IMR-90 (cell line): ENCODE results near the gene ERICH3. TPM values are rescaled to one million over a fixed set of nuclear protein-coding genes. Genes with fewer than 3 reads are reported as not detected.

Experiments used
- ATAC-seq: fragments of 200-7000 bp; cut with Tn5 transposase; 2 replicates; pipeline ENCODE4 v1.9.1; 2020; ENCODE audit warnings: low read depth, mild to moderate bottlenecking, moderate library complexity
- BruUV-seq: library from RNA; stranded (reverse); fragments of 400-500 nt; replicated peaks from 2 replicates; lab custom pipeline; 2021; lab: Mats Ljungman, UMichigan
- CTCF ChIA-PET: fragments of 300-600 bp; formaldehyde crosslinking; extraction: SDS; loops from one replicate; lab custom pipeline; 2021; ENCODE audit warnings: antibody characterized with exemption; lab: Yijun Ruan, JAX
- POLR2A ChIA-PET: fragments of 300-600 bp; sonication (Branson Sonifier 250); formaldehyde crosslinking; loops from one replicate; lab custom pipeline; 2022; ENCODE audit warnings: antibody characterized with exemption; ENCODE audit not compliant: unreplicated experiment; lab: Charles Lee
- DNase-seq: peaks from one replicate; pipeline ENCODE4 v3.0.0; 2013
- H2AFZ ChIP-seq: replicated peaks from 2 replicates; pipeline ENCODE3; 2013; ENCODE audit warnings: low read length, mild to moderate bottlenecking; ENCODE audit not compliant: poor library complexity
- H2AK5ac ChIP-seq: 2 replicates; pipeline ENCODE4 v1.6.1; 2013; ENCODE audit warnings: low read depth, low read length, inconsistent platforms
- H2AK9ac ChIP-seq: replicated peaks from 2 replicates; pipeline ENCODE3; 2013; ENCODE audit warnings: mild to moderate bottlenecking, low read depth, low read length, moderate library complexity; ENCODE audit not compliant: poor library complexity
- H2BK120ac ChIP-seq: 2 replicates; pipeline ENCODE4 v1.6.1; 2013; ENCODE audit warnings: low read depth, low read length, inconsistent platforms
- H2BK15ac ChIP-seq: 3 replicates; pipeline ENCODE4 v1.6.1; 2013; ENCODE audit warnings: low read depth, low read length, inconsistent platforms
- H2BK20ac ChIP-seq: 2 replicates; pipeline ENCODE4 v1.6.1; 2013; ENCODE audit warnings: low read depth, mild to moderate bottlenecking, inconsistent platforms, low read length, moderate library complexity
- H2BK5ac ChIP-seq: 2 replicates; pipeline ENCODE4 v1.6.1; 2013; ENCODE audit warnings: mild to moderate bottlenecking, low read depth, low read length, inconsistent platforms; ENCODE audit not compliant: poor library complexity, severe bottlenecking
- H3K14ac ChIP-seq: replicated peaks from 2 replicates; pipeline ENCODE4 v1.6.1; 2013; ENCODE audit warnings: low read depth, low read length, inconsistent platforms
- H3K18ac ChIP-seq: 2 replicates; pipeline ENCODE4 v1.6.1; 2013; ENCODE audit warnings: low read depth, low read length, control low read depth
- H3K23ac ChIP-seq: 2 replicates; pipeline ENCODE4 v1.6.1; 2013; ENCODE audit warnings: low read depth, low read length, inconsistent platforms
- H3K27ac ChIP-seq: 2 replicates; pipeline ENCODE4 v1.5.1; 2013; ENCODE audit warnings: mild to moderate bottlenecking, control low read depth, low read length; ENCODE audit not compliant: insufficient read depth
- H3K27me3 ChIP-seq: 2 replicates; pipeline ENCODE4 v1.6.1; 2013; ENCODE audit warnings: low read length; ENCODE audit not compliant: control insufficient read depth, insufficient read depth
- H3K36me3 ChIP-seq: 2 replicates; pipeline ENCODE4 v1.6.1; 2013; ENCODE audit warnings: low read length, mixed read lengths; ENCODE audit not compliant: control insufficient read depth, insufficient read depth
- H3K4ac ChIP-seq: 2 replicates; pipeline ENCODE4 v1.6.1; 2013; ENCODE audit warnings: low read depth, low read length, inconsistent platforms
- H3K4me1 ChIP-seq: 2 replicates; pipeline ENCODE4 v1.6.1; 2013; ENCODE audit warnings: low read length, mixed read lengths; ENCODE audit not compliant: control insufficient read depth, insufficient read depth
- H3K4me2 ChIP-seq: 2 replicates; pipeline ENCODE4 v1.6.1; 2013; ENCODE audit warnings: low read depth, mild to moderate bottlenecking, control low read depth, low read length, moderate library complexity
- H3K4me3 ChIP-seq: 2 replicates; pipeline ENCODE4 v1.5.1; 2013; ENCODE audit warnings: low read depth, mild to moderate bottlenecking, control low read depth, low read length, moderate library complexity; ENCODE audit not compliant: insufficient read depth
- H3K56ac ChIP-seq: 2 replicates; pipeline ENCODE4 v1.6.1; 2013; ENCODE audit warnings: low read length, inconsistent platforms; ENCODE audit not compliant: insufficient read depth; ENCODE audit errors: extremely low read depth
- H3K79me1 ChIP-seq, 2 experiments: 2 replicates each; pipeline ENCODE4 v1.6.1; 2013; ENCODE audit warnings: low read length in 2 of 2, inconsistent platforms in 1 of 2, low read depth in 1 of 2
- H3K9ac ChIP-seq: 2 replicates; pipeline ENCODE4 v1.6.1; 2013; ENCODE audit warnings: low read depth, low read length, control low read depth
- H3K9me1 ChIP-seq: 2 replicates; pipeline ENCODE4 v1.6.1; 2013; ENCODE audit warnings: low read length, inconsistent platforms; ENCODE audit not compliant: insufficient read depth
- H3K9me3 ChIP-seq: 2 replicates; pipeline ENCODE4 v1.6.1; 2013; ENCODE audit warnings: low read length; ENCODE audit not compliant: control insufficient read depth, insufficient read depth
- H4K20me1 ChIP-seq: 2 replicates; pipeline ENCODE4 v1.6.1; 2013; ENCODE audit warnings: low read length, inconsistent platforms; ENCODE audit not compliant: insufficient read depth
- H4K5ac ChIP-seq: 2 replicates; pipeline ENCODE4 v1.6.1; 2013; ENCODE audit warnings: mild to moderate bottlenecking, low read depth, low read length, control low read depth
- H4K8ac ChIP-seq, 2 experiments: 2 replicates each; pipeline ENCODE4 v1.6.1; 2013; ENCODE audit warnings: low read depth in 2 of 2, low read length in 2 of 2, control low read depth in 1 of 2, inconsistent platforms in 1 of 2
- H4K91ac ChIP-seq: 2 replicates; pipeline ENCODE4 v1.6.1; 2013; ENCODE audit warnings: low read depth, low read length, inconsistent platforms; ENCODE audit not compliant: insufficient read depth
- BHLHE40 ChIP-seq: fragments of 150-350 bp; IDR thresholded peaks from 2 replicates; pipeline ENCODE4 v1.6.1; 2016; ENCODE audit warnings: mild to moderate bottlenecking, low read depth, low read length
- CEBPB ChIP-seq: IDR thresholded peaks from 2 replicates; pipeline ENCODE4 v1.6.1; 2012; ENCODE audit warnings: low read depth, low read length, improper control_type of control experiment
- CHD1 ChIP-seq: IDR thresholded peaks from 2 replicates; pipeline ENCODE4 v1.6.1; 2012; ENCODE audit warnings: low read depth, low read length, improper control_type of control experiment
- FOS ChIP-seq: fragments of 150-350 bp; IDR thresholded peaks from 2 replicates; pipeline ENCODE4 v1.6.1; 2016; ENCODE audit warnings: low read depth, low read length
- MAFK ChIP-seq: IDR thresholded peaks from 2 replicates; pipeline ENCODE4 v1.6.1; 2012; ENCODE audit warnings: low read depth, low read length, improper control_type of control experiment
- MAZ ChIP-seq: IDR thresholded peaks from 2 replicates; pipeline ENCODE4 v1.6.1; 2012; ENCODE audit warnings: low read depth, mild to moderate bottlenecking, low read length, improper control_type of control experiment, moderate library complexity, borderline replicate concordance
- MXI1 ChIP-seq: IDR thresholded peaks from 2 replicates; pipeline ENCODE4 v1.6.1; 2012; ENCODE audit warnings: low read depth, mild to moderate bottlenecking, low read length, moderate library complexity, borderline replicate concordance
- NFE2L2 ChIP-seq: fragments of 150-350 bp; IDR thresholded peaks from 2 replicates; pipeline ENCODE4 v1.6.1; 2016; ENCODE audit warnings: low read depth, mild to moderate bottlenecking, low read length
- POLR2A ChIP-seq: IDR thresholded peaks from 2 replicates; pipeline ENCODE4 v1.6.1; 2012; ENCODE audit warnings: mild to moderate bottlenecking, low read depth, low read length
- RFX5 ChIP-seq: IDR thresholded peaks from 2 replicates; pipeline ENCODE4 v1.8.0; 2012; ENCODE audit warnings: low read depth, mild to moderate bottlenecking, low read length, moderate library complexity
- SMC3 ChIP-seq: fragments of 150-350 bp; IDR thresholded peaks from 2 replicates; pipeline ENCODE4 v1.6.1; 2016; ENCODE audit warnings: low read depth, mild to moderate bottlenecking, antibody characterized with exemption, low read length, moderate library complexity
- USF2 ChIP-seq: fragments of 150-350 bp; IDR thresholded peaks from 2 replicates; pipeline ENCODE4 v1.6.1; 2017; ENCODE audit warnings: mild to moderate bottlenecking, antibody characterized with exemption, low read length, low read depth
- WGBS, 2 experiments: methylation state at CpG; one replicate each; pipeline versions ENCODE4 v1.1.5 to v1.1.7; 2013; ENCODE audit warnings: missing lambda C conversion rate in 2 of 2; ENCODE audit not compliant: insufficient read length in 1 of 2; ENCODE audit errors: extremely low coverage in 2 of 2; 5-methylcytosine and 5-hydroxymethylcytosine counted together
- dilution Hi-C: fragments of 300-500 bp; cut with HindIII; formaldehyde crosslinking; loops from one replicate; pipeline ENCODE4 v1.14.3; 2018; ENCODE audit warnings: low sequenced_read_pairs; ENCODE audit not compliant: unreplicated experiment
- in situ Hi-C: fragments of 300-500 bp; cut with MboI; formaldehyde crosslinking; loops from 3 replicates; pipeline ENCODE4 v1.14.3; 2019; ENCODE audit warnings: low sequenced_read_pairs, inconsistent platforms, mixed read lengths
- intact Hi-C: fragments of 100-400 bp; cut with micrococcal nuclease; formaldehyde crosslinking; loops from 2 replicates; pipeline ENCODE4 v1.10.0; 2022
- polyA plus RNA-seq, 3 experiments: library from polyadenylated mRNA; depleted of rRNA; stranded (reverse); fragments of >200 nt; gene quantifications; 2 replicates each; pipeline ENCODE4 v1.2.3, GENCODE V29; 2012; ENCODE audit warnings: low replicate concordance in 1 of 3
- total RNA-seq: library from RNA; depleted of rRNA; stranded (reverse); fragments of >200 nt; gene quantifications from 2 replicates; pipeline ENCODE4 v1.2.3, GENCODE V29; 2012
- TF ChIP-seq, protein P1 (sequence below): conservative IDR thresholded peaks from 2 replicates; pipeline ENCODE4 v1.5.1; 2012; ENCODE audit warnings: mild to moderate bottlenecking, low read depth, low read length, improper control_type of control experiment

Gene ERICH3
- total and polyA plus RNA-seq, 2 of the 4 experiments (the other 2 are of a cell fraction): not detected

- H4K5ac ChIP-seq: no peak overlapping the region
- no peak overlapping the region for H3K9ac ChIP-seq
- no peak overlapping the region for H3K23ac ChIP-seq
- H3K4me3 ChIP-seq: no peak overlapping the region
- no peak overlapping the region for H3K4ac ChIP-seq
- POLR2A ChIA-PET: no interaction called here
- no peak overlapping the region for H4K91ac ChIP-seq
- H3K9me3 ChIP-seq: no peaks in the 10 kb centered on the region; the same call in 1 of the 2 replicates
- H3K27ac ChIP-seq: no peak overlapping the region
- H3K36me3 ChIP-seq: no peaks in the 10 kb centered on the region
- H2BK120ac ChIP-seq: no peak overlapping the region
- ATAC-seq (no peak), DNase-seq (no peak)
- no peak overlapping the region for H2AK9ac ChIP-seq
- no peak overlapping the region for H3K56ac ChIP-seq
- no peak for TF ChIP-seq FOS
- no peak for TF ChIP-seq MXI1
- no peak for TF ChIP-seq RFX5
- no peak for TF ChIP-seq BHLHE40
- TF ChIP-seq NFE2L2: no peak
- no peak for TF ChIP-seq CHD1
- TF ChIP-seq MAZ: no peak
- TF ChIP-seq MAFK: no peak
- TF ChIP-seq USF2: no peak
- TF ChIP-seq CEBPB: no peak
- no peak for TF ChIP-seq SMC3
- TF ChIP-seq, protein P1, sequence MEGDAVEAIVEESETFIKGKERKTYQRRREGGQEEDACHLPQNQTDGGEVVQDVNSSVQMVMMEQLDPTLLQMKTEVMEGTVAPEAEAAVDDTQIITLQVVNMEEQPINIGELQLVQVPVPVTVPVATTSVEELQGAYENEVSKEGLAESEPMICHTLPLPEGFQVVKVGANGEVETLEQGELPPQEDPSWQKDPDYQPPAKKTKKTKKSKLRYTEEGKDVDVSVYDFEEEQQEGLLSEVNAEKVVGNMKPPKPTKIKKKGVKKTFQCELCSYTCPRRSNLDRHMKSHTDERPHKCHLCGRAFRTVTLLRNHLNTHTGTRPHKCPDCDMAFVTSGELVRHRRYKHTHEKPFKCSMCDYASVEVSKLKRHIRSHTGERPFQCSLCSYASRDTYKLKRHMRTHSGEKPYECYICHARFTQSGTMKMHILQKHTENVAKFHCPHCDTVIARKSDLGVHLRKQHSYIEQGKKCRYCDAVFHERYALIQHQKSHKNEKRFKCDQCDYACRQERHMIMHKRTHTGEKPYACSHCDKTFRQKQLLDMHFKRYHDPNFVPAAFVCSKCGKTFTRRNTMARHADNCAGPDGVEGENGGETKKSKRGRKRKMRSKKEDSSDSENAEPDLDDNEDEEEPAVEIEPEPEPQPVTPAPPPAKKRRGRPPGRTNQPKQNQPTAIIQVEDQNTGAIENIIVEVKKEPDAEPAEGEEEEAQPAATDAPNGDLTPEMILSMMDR: no peak
- no peak for TF ChIP-seq POLR2A
- H3K18ac ChIP-seq: no peak overlapping the region
- no peak overlapping the region for H2AK5ac ChIP-seq
- H3K14ac ChIP-seq: no peak overlapping the region
- H2AFZ ChIP-seq: no peak overlapping the region
- CTCF ChIA-PET: no interaction called here
- no peak overlapping the region for H2BK5ac ChIP-seq
- no peak overlapping the region for H2BK20ac ChIP-seq
- in situ Hi-C loops (no loop called here), dilution Hi-C loops (no loop called here), intact Hi-C loops (no loop called here)
- H3K27me3 ChIP-seq: no peaks in the 10 kb centered on the region
- no peak overlapping the region for H2BK15ac ChIP-seq
- WGBS, 2 experiments: no CpG with 5 or more reads among the region's 2 CpGs
- H3K79me1 ChIP-seq: no peaks in the 10 kb centered on the region
- H3K9me1 ChIP-seq: no peaks in the 10 kb centered on the region
- H3K4me2 ChIP-seq: no peak overlapping the region
- H4K8ac ChIP-seq: no peak overlapping the region
- no peaks in the 10 kb centered on the region for H4K20me1 ChIP-seq
- H3K4me1 ChIP-seq: no peaks in the 10 kb centered on the region
- no TSS peak for BruUV-seq
Measured at GRCh38 chr1:74523873-74524480, 149.6 kb downstream of the ERICH3 start.
